Activated T-cell treated with anti-CD3 and anti-CD28 coated beads, Interleukin-2, amount 50 U/mL, for 24 hours (primary cell): ENCODE data around the gene LCMT2.

Experiments used
- DNase-seq: peaks from one replicate; pipeline ENCODE4 v3.0.0-alpha.2; 2020
- H3K27ac Mint-ChIP-seq: 2 replicates; pipeline ENCODE4 v1.8.0; 2020; ENCODE audit warnings: mild to moderate bottlenecking, mixed read lengths
- H3K27me3 Mint-ChIP-seq: 2 replicates; pipeline ENCODE4 v1.8.0; 2020; ENCODE audit warnings: mixed read lengths
- H3K36me3 Mint-ChIP-seq: 2 replicates; pipeline ENCODE4 v1.8.0; 2020; ENCODE audit warnings: low read depth, mixed read lengths
- H3K4me1 Mint-ChIP-seq: 2 replicates; pipeline ENCODE4 v1.8.0; 2020; ENCODE audit warnings: low read depth, mixed read lengths
- H3K4me3 Mint-ChIP-seq: 2 replicates; pipeline ENCODE4 v1.8.0; 2020; ENCODE audit warnings: mild to moderate bottlenecking, moderate library complexity, mixed read lengths
- H3K9me3 Mint-ChIP-seq: 2 replicates; pipeline ENCODE4 v1.8.0; 2020; ENCODE audit warnings: mixed read lengths

Gene LCMT2, protein sequence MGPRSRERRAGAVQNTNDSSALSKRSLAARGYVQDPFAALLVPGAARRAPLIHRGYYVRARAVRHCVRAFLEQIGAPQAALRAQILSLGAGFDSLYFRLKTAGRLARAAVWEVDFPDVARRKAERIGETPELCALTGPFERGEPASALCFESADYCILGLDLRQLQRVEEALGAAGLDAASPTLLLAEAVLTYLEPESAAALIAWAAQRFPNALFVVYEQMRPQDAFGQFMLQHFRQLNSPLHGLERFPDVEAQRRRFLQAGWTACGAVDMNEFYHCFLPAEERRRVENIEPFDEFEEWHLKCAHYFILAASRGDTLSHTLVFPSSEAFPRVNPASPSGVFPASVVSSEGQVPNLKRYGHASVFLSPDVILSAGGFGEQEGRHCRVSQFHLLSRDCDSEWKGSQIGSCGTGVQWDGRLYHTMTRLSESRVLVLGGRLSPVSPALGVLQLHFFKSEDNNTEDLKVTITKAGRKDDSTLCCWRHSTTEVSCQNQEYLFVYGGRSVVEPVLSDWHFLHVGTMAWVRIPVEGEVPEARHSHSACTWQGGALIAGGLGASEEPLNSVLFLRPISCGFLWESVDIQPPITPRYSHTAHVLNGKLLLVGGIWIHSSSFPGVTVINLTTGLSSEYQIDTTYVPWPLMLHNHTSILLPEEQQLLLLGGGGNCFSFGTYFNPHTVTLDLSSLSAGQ

DNA sequence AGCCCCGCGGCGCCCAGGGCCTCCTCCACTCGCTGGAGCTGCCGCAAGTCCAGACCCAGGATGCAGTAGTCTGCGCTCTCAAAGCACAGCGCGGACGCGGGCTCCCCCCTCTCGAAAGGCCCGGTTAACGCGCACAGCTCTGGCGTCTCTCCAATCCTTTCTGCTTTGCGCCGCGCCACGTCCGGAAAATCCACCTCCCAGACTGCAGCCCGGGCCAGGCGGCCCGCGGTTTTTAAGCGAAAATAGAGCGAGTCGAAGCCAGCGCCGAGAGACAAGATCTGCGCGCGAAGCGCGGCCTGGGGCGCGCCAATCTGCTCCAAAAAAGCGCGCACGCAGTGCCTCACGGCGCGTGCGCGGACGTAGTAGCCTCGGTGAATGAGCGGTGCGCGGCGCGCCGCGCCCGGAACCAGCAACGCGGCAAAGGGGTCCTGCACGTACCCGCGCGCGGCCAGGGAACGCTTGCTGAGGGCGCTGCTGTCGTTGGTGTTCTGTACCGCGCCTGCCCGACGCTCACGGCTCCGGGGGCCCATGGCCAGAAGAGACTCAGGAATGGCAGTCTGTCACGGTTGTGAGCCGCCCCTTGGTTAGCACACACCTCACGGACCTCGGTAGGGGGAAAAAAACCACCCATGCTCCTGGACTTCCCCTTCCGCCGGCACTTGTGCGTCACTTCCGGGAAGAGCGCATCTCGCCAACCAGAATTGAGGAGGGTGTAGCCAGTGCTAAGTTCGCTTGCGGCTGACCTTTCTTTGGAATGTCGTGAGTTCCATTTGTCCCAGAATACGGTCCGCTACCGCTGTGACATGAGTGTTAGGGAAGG is at the start of gene LCMT2:
LCMT2 (minus strand) TSS at position 614 of the 820 bp plus-strand sequence; CDS start at position 530, 84 bp downstream.
- Mint-ChIP-seq H3K36me3 (peaks cover 54% of the 10 kb centered on the region), H3K27ac (peak within 1 kb of the TSS; percentile 99), H3K9me3 (no peaks in the 10 kb centered on the region), H3K4me1 (peaks cover 42% of the 10 kb centered on the region), H3K4me3 (peak within 1 kb of the TSS; percentile 92), H3K27me3 (no peaks in the 10 kb centered on the region)
- peak; percentile 92 for DNase-seq

DNA sequence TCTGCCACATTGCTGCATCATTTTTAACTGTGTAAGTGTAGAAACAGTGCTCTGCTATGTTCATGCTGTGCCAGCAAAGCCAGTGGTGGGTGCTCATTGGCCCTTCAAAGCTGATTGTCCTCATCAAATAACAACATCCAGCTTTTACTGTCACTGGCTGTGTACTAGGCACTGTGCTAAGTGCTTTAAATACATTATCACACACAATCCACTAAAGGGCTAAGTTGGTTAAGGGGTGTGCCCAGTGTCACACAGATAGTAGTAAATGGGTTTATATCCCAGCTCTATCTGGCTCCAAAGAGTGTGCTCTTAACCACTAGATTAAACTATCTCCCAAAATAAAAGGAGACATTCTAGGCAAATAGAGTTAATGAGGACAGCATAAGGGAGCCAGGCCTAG is 48.2 kb upstream of the LCMT2 start:
- DNase-seq, result no peak
- H3K36me3 Mint-ChIP-seq, result peaks cover 89% of the 10 kb centered on the region
- no peaks in the 10 kb centered on the region for H3K9me3 Mint-ChIP-seq
- no peaks in the 10 kb centered on the region for H3K27me3 Mint-ChIP-seq
- H3K27ac Mint-ChIP-seq, result no peak overlapping the region
- no peak overlapping the region for H3K4me3 Mint-ChIP-seq
- H3K4me1 Mint-ChIP-seq, result peaks cover 10% of the 10 kb centered on the region

DNA sequence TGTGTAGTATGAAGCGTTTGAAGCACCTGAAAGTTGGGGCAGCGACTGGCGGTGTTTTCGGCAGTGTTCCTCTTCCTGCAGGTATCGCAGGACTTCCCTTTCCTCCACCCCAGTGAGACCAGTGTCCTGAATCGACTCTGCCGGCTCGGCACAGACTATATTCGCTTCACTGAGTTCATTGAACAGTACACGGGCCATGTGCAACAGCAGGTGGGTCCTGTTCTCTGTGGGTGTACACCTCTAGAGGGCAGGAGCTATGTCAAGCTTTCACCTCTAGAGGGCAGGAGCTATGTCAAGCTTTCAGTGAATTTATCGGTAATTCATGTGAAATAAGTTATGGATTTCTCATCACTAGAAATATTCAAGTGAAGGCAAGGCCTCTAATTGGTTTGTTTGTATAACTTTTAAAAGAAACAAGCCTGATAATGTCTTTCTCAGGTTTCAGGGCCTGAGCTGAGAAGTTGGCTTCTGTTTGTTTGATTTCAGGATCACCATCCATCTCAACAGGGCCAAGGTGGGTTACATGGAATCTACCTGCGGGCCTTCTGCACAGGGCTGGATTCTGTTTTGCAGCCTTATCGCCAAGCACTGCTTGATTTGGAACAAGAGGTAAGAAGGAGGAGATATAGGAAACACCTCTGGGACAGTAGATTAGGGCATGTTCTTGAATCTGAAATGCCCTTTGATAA is 45.8 kb upstream of the LCMT2 start:
- Mint-ChIP-seq H3K4me1 (peaks cover 27% of the 10 kb centered on the region), H3K27ac (no peak overlapping the region), H3K9me3 (no peaks in the 10 kb centered on the region), H3K36me3 (peaks cover 85% of the 10 kb centered on the region), H3K27me3 (no peaks in the 10 kb centered on the region), H3K4me3 (no peak overlapping the region)
- DNase-seq, result peak; percentile 41

DNA sequence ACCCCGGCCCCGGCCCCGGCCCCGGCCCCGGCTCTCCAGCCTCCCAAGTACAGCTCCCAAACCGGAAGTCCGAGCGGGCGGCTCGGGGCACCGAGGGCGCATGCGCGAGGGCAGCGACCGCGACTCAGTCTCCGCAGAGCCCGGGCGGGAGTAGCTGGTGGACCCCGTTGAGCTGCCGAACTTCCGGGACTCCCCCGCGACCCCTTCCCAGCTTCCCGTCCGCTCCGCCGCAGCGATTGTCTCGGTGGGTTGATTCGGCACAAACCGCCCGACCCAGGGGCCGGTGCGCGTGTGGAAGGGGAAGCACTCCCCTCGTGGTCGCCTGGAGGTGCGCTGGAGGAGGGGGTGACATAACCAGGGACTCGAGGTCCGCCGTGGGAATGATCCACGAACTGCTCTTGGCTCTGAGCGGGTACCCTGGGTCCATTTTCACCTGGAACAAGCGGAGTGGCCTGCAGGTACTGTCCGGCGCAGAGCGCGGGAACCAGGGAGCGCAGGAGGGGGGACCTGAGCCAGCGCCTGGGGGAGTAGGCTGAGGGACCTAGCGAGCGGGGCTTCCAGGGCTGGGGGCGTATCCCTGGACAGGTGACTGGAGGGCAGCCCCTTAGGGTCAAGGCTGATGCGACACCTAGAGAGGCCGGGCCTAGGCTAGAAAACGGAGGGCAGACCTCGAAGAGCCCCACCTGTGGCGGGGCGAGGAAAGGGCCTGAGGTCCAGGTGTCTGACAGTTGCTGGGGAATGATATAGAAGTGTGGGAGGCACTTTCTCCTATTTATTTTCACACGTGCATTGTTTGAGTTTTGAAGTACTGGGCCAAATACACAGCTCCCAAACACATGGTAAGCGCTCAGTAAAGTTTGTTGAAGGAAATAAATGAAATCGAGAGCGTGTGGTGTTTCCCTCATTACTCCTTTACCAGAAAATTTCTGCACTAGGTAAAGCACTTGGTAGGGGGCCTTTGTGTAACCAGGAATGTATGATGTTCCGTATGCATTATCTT is 40.9 kb upstream of the LCMT2 start, which contains the start of the genes TUBGCP4 and ZSCAN29:
TUBGCP4 (plus strand) TSS at position 127 of the 1,000 bp plus-strand sequence; CDS start at position 381, 254 bp downstream.
ZSCAN29 (minus strand) TSS at position 69 of the 1,000 bp plus-strand sequence. CDS start 1,130 bp downstream, outside the sequence.
- peak; percentile 88 for DNase-seq
- Mint-ChIP-seq H3K4me1 (peaks cover 58% of the 10 kb centered on the region), H3K9me3 (peaks cover 22% of the 10 kb centered on the region), H3K36me3 (peaks cover 81% of the 10 kb centered on the region), H3K4me3 (peak within 1 kb of the TSS; percentile 92), H3K27ac (peak within 1 kb of the TSS; percentile 94), H3K27me3 (no peaks in the 10 kb centered on the region)

DNA sequence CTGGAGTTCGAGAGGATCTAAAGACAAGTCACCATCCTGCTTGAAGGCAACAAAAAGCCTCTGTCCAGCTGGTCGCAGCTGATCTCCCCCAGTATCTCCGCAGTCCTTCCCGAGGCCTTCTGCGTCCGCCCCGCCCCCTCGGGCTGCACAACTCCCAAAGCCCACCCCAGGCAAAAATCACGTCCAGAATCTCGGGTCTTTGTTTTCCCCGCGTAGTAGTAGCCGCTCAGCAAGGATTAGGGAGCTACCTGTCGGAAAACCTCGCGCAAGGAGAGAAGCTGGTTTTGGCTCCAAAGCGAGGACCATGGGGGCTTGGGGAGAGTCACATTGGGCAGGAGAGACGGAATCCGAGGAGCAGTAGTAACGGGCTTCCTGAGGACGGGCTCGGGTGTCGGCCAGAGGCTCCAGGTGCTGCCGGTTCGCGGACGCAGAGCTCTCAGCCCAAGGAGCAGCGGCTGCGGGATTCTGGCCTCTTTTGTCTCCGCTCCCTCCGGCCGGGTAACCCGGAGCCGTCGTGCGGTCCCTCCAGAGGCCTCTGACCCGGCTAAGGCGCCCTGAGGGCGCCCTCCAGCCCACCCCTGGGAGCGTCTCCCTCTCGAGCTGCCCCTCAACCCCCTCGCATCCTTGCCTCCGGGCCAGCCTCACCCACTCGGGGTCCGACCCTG is 40.1 kb upstream of the LCMT2 start:
- no peak for DNase-seq
- H3K36me3 Mint-ChIP-seq, result peaks cover 83% of the 10 kb centered on the region

DNA sequence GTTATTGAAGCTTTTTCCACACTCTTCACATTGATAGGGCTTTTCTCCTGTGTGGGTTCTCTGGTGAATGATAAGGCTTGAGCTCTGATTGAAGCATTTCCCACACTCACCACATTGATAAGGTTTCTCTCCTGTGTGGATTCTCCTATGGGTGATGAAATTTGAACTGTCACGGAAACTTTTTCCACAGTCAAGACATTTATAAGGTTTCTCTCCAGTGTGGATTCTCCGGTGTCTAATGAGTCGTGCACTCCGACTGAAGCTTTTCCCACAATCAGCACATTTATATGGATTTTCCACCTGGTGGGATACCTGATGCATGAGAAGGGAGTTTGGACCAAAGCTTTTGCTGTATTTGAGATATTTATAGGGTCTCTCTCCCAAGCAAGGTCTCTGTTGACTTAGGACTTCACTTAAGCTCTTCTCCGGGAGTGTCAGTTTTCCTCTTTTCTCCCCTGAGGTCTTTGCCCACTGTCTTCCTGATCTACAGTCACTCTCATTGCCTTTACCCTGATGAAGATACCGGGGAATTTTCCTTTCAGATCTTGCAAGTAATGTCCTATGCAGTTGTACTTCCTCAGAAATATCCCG is 31.0 kb upstream of the LCMT2 start:
- DNase-seq, result no peak
- Mint-ChIP-seq H3K4me1 (peaks cover 3% of the 10 kb centered on the region), H3K36me3 (peaks cover 95% of the 10 kb centered on the region), H3K4me3 (no peak overlapping the region), H3K27me3 (no peaks in the 10 kb centered on the region), H3K27ac (no peak overlapping the region), H3K9me3 (peaks cover 49% of the 10 kb centered on the region)

More for the DNA sequence above, 40.1 kb upstream of the LCMT2 start:
- H3K27ac Mint-ChIP-seq, result peak overlapping the region; percentile 94
- H3K27me3 Mint-ChIP-seq, result no peaks in the 10 kb centered on the region
- H3K4me1 Mint-ChIP-seq, result peaks cover 56% of the 10 kb centered on the region
- H3K9me3 Mint-ChIP-seq, result peaks cover 25% of the 10 kb centered on the region
- peak overlapping the region; percentile 92 for H3K4me3 Mint-ChIP-seq

DNA sequence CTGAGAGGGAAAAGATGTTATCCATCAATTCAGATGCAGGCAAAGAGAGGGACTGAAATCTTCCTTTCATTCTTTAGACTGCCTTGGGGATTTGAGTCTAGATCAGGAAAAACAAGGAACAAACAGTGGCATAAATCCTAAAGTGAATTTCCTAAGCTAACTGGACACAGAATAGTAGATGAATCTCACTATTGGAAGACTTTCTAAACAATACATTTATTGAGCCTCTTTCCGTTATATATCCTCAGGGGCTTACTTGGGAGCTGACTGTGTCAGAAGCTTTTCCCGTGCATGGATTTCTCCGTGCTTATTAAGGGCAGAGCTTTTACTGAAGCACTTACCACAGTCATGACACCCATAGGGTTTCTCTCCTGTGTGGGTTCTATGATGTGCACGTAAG is 30.4 kb upstream of the LCMT2 start:
- H3K9me3 Mint-ChIP-seq, result peaks cover 45% of the 10 kb centered on the region
- no peak for DNase-seq
- peaks cover 2% of the 10 kb centered on the region for H3K4me1 Mint-ChIP-seq
- H3K27me3 Mint-ChIP-seq, result no peaks in the 10 kb centered on the region
- H3K36me3 Mint-ChIP-seq, result peaks cover 95% of the 10 kb centered on the region
- H3K4me3 Mint-ChIP-seq, result no peak overlapping the region
- no peak overlapping the region for H3K27ac Mint-ChIP-seq

DNA sequence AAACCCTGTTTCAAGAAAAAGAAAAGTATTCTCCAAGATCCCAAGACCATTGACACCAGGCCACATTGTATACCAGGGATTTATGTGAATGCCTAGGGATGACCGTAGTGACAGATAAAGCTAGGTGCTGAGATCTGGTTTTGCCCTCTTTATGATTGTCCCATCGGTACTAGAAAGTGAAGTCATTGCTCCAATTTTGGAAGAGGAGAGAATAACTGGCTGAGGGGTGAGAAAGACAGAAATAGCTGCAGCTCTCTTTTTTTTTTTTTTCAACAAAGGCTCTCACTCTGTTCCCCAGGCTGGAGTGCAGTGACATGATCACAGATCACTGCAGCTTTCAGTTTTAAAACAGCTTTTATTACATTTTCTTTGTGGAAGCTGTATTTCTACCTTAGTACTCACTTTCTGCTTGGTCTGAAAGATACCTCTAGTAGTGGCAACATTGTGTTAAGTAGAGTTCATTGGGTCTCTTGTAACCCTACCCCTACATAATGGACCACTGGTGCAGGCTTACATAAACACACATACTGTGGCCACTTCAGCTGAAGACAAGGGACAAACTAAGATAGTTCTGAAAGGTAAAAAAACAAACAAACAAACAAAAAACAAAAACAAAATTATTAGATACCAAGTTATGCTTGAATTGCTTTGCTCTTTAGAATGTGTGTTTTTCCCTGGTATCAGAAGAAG is 22.5 kb upstream of the LCMT2 start:
- Mint-ChIP-seq H3K36me3 (peaks cover 71% of the 10 kb centered on the region), H3K9me3 (no peaks in the 10 kb centered on the region), H3K4me1 (peaks cover 12% of the 10 kb centered on the region), H3K4me3 (no peak overlapping the region), H3K27me3 (no peaks in the 10 kb centered on the region), H3K27ac (no peak overlapping the region)
- no peak for DNase-seq

DNA sequence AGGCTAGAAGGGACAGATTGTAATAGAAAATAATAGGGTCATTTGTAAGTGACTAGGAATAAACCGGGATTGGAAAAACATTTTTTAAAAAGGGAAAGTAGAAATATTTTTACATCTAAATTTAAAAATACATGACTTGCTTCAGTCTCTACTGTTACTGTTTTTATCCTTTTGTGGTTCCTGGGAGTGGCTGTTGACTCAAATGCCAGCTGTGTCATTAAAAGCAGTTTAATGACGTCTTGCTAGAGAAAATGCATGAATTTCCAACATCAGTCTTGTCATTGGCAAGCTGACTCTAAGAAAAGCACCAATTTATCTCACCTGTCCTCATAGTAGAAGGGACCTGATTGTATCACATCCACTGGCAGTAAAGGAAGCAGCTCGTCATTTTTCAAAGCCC is 16.7 kb upstream of the LCMT2 start:
- Mint-ChIP-seq H3K4me1 (no peaks in the 10 kb centered on the region), H3K9me3 (no peaks in the 10 kb centered on the region), H3K27ac (no peak overlapping the region), H3K4me3 (no peak overlapping the region), H3K27me3 (no peaks in the 10 kb centered on the region), H3K36me3 (peaks cover 58% of the 10 kb centered on the region)
- DNase-seq, result no peak

DNA sequence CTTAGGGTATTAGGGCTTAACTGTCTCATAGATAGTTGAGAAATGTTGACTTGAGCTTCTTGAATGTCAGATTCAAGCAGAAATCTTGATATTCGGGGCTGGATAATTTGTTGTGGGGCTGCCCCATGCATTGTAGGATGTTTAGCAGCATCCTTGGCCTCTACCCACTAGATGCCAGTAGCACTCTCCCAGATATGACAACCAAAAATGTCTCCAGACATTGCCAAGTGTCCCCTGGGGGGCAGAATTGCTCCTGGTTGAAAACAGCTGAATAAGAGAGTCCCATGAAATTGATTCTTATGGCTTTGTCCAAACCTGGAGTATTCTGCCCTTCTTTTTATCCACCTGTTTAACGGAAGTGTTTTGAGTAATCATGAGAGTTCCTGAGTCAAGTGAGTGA is 15.9 kb upstream of the LCMT2 start:
- no peak overlapping the region for H3K4me3 Mint-ChIP-seq
- H3K27me3 Mint-ChIP-seq, result no peaks in the 10 kb centered on the region
- no peaks in the 10 kb centered on the region for H3K9me3 Mint-ChIP-seq
- no peaks in the 10 kb centered on the region for H3K4me1 Mint-ChIP-seq
- no peak overlapping the region for H3K27ac Mint-ChIP-seq
- no peak for DNase-seq
- H3K36me3 Mint-ChIP-seq, result peaks cover 54% of the 10 kb centered on the region

DNA sequence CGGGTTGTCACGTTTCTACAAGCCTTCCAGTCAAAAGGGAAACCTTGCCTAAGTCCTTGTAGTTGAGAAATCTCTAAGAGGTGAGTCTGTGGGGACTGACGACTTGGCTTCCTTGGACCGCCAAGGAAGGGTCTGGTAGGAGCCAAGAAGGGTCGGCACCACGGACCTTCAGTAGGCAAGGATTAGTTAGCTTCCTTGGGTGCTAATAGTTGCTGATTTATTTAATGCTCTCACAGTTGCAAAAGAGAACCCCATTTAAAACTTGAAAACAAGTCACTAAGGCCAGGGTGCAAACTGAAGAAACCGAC is 361 bp upstream of the LCMT2 start:
- Mint-ChIP-seq H3K9me3 (no peaks in the 10 kb centered on the region), H3K4me1 (peaks cover 39% of the 10 kb centered on the region), H3K27ac (peak overlapping the region; percentile 99), H3K27me3 (no peaks in the 10 kb centered on the region), H3K36me3 (peaks cover 57% of the 10 kb centered on the region), H3K4me3 (peak overlapping the region; percentile 92)
- no peak for DNase-seq
